Endodermal cell (in vitro differentiated cells): ENCODE measurements around the gene SMAD3. TPM values are rescaled to one million over a fixed set of nuclear protein-coding genes. Genes with fewer than 3 reads are reported as not detected.

Experiments used
- DNase-seq: peaks from one replicate; pipeline ENCODE4 v3.0.0-alpha.2; 2017
- H3K27ac ChIP-seq: 2 replicates; pipeline ENCODE4 v1.5.1; 2013; ENCODE audit warnings: mild to moderate bottlenecking, low read depth, low read length, moderate library complexity
- H3K27me3 ChIP-seq: 2 replicates; pipeline ENCODE4 v1.6.1; 2013; ENCODE audit warnings: mild to moderate bottlenecking, low read length, moderate library complexity; ENCODE audit not compliant: insufficient read depth, control insufficient read depth, poor library complexity, severe bottlenecking
- H3K36me3 ChIP-seq: 2 replicates; pipeline ENCODE4 v1.7.0; 2013; ENCODE audit warnings: mild to moderate bottlenecking, low read length, moderate library complexity; ENCODE audit not compliant: control insufficient read depth, insufficient read depth
- H3K4me1 ChIP-seq: one replicate; pipeline ENCODE4 v1.7.0; 2013; ENCODE audit warnings: low read length; ENCODE audit not compliant: control insufficient read depth, insufficient read depth
- H3K4me3 ChIP-seq: 2 replicates; pipeline ENCODE4 v1.5.1; 2013; ENCODE audit warnings: mild to moderate bottlenecking, low read length, moderate library complexity
- H3K9ac ChIP-seq: 2 replicates; pipeline ENCODE4 v1.6.1; 2013; ENCODE audit warnings: mild to moderate bottlenecking, low read length, moderate library complexity; ENCODE audit not compliant: poor library complexity, severe bottlenecking; ENCODE audit errors: extremely low read depth
- H3K9me3 ChIP-seq: 2 replicates; pipeline ENCODE4 v1.6.1; 2013; ENCODE audit warnings: mild to moderate bottlenecking, low read length, moderate library complexity; ENCODE audit not compliant: control insufficient read depth
- H3K27ac Mint-ChIP-seq: 2 replicates; pipeline ENCODE4 v1.8.0; 2020; ENCODE audit warnings: mixed read lengths
- H3K27me3 Mint-ChIP-seq: 2 replicates; pipeline ENCODE4 v1.8.0; 2021; ENCODE audit warnings: mild to moderate bottlenecking, mixed read lengths; ENCODE audit not compliant: insufficient read depth
- H3K36me3 Mint-ChIP-seq: 2 replicates; pipeline ENCODE4 v1.8.0; 2020; ENCODE audit warnings: low read depth, mixed read lengths
- H3K4me1 Mint-ChIP-seq: 2 replicates; pipeline ENCODE4 v1.8.0; 2020; ENCODE audit warnings: mixed read lengths
- H3K4me3 Mint-ChIP-seq: 2 replicates; pipeline ENCODE4 v1.8.0; 2020; ENCODE audit warnings: mild to moderate bottlenecking, moderate library complexity, mixed read lengths
- H3K9me3 Mint-ChIP-seq: 2 replicates; pipeline ENCODE4 v1.8.0; 2020; ENCODE audit warnings: mild to moderate bottlenecking, mixed read lengths
- CTCF ChIP-seq: fragments of 200-600 bp; sonication (generic); conservative IDR thresholded peaks from 2 replicates; pipeline ENCODE4 v1.5.0; 2021; ENCODE audit warnings: antibody characterized with exemption, mild to moderate bottlenecking
- WGBS, 2 experiments: methylation state at CpG; one replicate each; pipeline versions ENCODE4 v1.1.5 to v1.1.7; 2013; ENCODE audit warnings: missing lambda C conversion rate in 2 of 2, mixed read lengths in 1 of 2; ENCODE audit not compliant: insufficient coverage in 1 of 2, insufficient read length in 1 of 2; 5-methylcytosine and 5-hydroxymethylcytosine counted together
- total RNA-seq, 2 donors: library from RNA; stranded (reverse); fragmentation: NEBNext Ultra II Directional in 1 of 2; extraction: Animal tissue kit (Norgen Biotek cat#: 25700) in 1 of 2; gene quantifications; 2 replicates in 1 of 2; 3 replicates in 1 of 2; pipeline ENCODE4 v1.2.1, GENCODE V29; 2021

SMAD3 gene
- total RNA-seq, 2 donors from 2014 or later = 7.8 to 9.6 TPM

DNA sequence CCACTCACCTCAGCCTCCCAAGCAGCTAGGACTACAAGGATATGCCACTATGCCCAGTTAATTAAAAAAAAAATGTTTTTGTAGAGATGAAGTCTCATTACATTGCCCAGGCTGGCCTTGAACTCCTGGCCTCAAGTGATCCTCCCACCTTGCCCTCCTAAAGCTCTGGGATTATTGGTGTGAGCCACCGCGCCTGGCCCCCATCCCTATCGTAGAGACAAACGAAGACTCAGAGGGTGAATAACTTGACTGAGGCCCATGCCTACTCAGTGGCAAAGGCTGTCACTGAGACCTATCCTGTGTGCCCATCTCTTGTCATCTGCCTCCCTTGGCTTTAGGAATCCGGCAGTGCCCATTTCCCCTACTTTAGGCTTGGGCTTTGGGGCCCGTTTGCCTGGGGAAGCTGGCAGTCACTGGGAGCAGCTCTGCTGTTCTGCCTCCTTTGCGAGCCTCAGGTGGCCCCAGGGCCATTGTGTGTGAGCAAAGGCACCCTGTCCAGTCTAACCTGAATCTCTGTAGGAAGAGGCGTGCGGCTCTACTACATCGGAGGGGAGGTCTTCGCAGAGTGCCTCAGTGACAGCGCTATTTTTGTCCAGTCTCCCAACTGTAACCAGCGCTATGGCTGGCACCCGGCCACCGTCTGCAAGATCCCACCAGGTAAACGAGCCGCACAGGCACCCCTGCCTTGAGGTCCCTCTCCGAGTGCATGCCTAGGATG lies 119.0 kb downstream of the SMAD3 start:
- TF ChIP-seq CTCF = no peak
- Mint-ChIP-seq H3K9me3 (no peaks in the 10 kb centered on the region), H3K4me3 (no peak overlapping the region), H3K4me1 (no peaks in the 10 kb centered on the region), H3K27me3 (no peaks in the 10 kb centered on the region), H3K36me3 (no peaks in the 10 kb centered on the region), H3K27ac (no peak overlapping the region)
- Histone ChIP-seq H3K9me3 (no peaks in the 10 kb centered on the region), H3K4me1 (no peaks in the 10 kb centered on the region), H3K27ac (no peak overlapping the region), H3K27me3 (no peaks in the 10 kb centered on the region), H3K9ac (no peak overlapping the region), H3K36me3 (peaks cover 59% of the 10 kb centered on the region), H3K4me3 (no peak overlapping the region)
- WGBS, 2 experiments = 94% methylated on average over 14 to 18 of the region's 18 CpGs
- no peak for DNase-seq

DNA sequence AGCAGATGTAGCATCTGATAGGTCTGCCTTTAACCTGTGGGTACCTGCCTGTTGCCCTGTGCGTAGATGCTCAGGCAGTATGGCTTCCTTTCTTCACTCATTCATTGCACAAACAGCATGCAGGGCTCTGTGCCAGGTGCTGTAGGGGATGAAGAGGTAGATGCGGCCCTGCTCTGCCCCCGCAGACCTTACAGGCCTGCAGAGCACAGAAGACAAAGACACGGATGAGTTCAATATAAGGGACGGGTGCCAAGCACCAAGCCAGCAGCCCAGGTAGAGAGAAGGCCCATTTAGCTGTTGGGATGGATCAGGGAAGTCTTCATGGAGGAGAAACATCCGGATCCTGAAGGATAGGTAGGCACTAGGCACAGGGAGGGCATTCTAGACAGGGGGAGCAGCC lies 119.6 kb downstream of the SMAD3 start:
- H3K27ac Mint-ChIP-seq = no peak overlapping the region
- no peaks in the 10 kb centered on the region for H3K4me1 ChIP-seq
- DNase-seq = no peak
- no peaks in the 10 kb centered on the region for H3K9me3 ChIP-seq
- no peaks in the 10 kb centered on the region for H3K4me1 Mint-ChIP-seq
- 90 to 93% methylated on average over 5 to 6 of the region's 6 CpGs for WGBS, 2 experiments
- H3K4me3 Mint-ChIP-seq = no peak overlapping the region
- no peaks in the 10 kb centered on the region for H3K36me3 Mint-ChIP-seq
- no peak overlapping the region for H3K4me3 ChIP-seq
- no peaks in the 10 kb centered on the region for H3K27me3 Mint-ChIP-seq
- no peaks in the 10 kb centered on the region for H3K27me3 ChIP-seq
- no peak for TF ChIP-seq CTCF
- H3K9me3 Mint-ChIP-seq = no peaks in the 10 kb centered on the region
- H3K36me3 ChIP-seq = peaks cover 56% of the 10 kb centered on the region
- no peak overlapping the region for H3K27ac ChIP-seq
- H3K9ac ChIP-seq = no peak overlapping the region

GRCh38 chr15:67185621-67186225 lies 120.3 kb downstream of the SMAD3 start:
- no peaks in the 10 kb centered on the region for H3K4me1 ChIP-seq
- H3K4me3 ChIP-seq = no peak overlapping the region
- no peaks in the 10 kb centered on the region for H3K27me3 Mint-ChIP-seq
- H3K4me1 Mint-ChIP-seq = no peaks in the 10 kb centered on the region
- peaks cover 63% of the 10 kb centered on the region for H3K36me3 ChIP-seq
- DNase-seq = no peak
- H3K36me3 Mint-ChIP-seq = no peaks in the 10 kb centered on the region
- no peaks in the 10 kb centered on the region for H3K9me3 ChIP-seq
- WGBS, 2 experiments = 94 to 95% methylated on average over 8 to 9 of the region's 9 CpGs
- H3K9ac ChIP-seq = no peak overlapping the region
- H3K9me3 Mint-ChIP-seq = no peaks in the 10 kb centered on the region
- no peak for TF ChIP-seq CTCF
- no peaks in the 10 kb centered on the region for H3K27me3 ChIP-seq
- no peak overlapping the region for H3K4me3 Mint-ChIP-seq
- H3K27ac ChIP-seq = no peak overlapping the region
- no peak overlapping the region for H3K27ac Mint-ChIP-seq
